Loucy (cell line): Measurements from ENCODE around the gene IPO4.

Experiments used
- EZH2phosphoT487 ChIP-seq: fragments of 200-600 bp; IDR thresholded peaks from 2 replicates; pipeline ENCODE4 v1.6.1; 2018; ENCODE audit warnings: antibody characterized with exemption, mild to moderate bottlenecking, moderate library complexity, borderline replicate concordance
- TF ChIP-seq, protein P1 (sequence below): fragments of 200-600 bp; sonication (generic); conservative IDR thresholded peaks from 2 replicates; pipeline ENCODE4 v1.5.1; 2014; ENCODE audit warnings: mild to moderate bottlenecking, antibody characterized with exemption, low read length

DNA sequence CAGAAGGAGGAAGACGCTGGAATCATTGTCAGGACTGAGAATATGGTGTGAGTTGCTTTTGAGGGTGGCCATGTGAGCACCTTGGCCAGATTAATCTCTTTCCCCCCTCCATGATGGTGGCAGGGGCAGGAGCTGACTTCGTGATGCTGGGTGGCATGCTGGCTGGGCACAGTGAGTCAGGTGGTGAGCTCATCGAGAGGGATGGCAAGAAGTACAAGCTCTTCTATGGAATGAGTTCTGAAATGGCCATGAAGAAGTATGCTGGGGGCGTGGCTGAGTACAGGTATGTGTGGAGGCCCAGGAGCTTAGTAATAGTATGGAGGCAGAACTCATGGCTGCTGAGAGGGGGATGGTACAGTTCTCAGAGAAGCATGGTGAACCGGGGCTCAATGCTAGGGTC lies 49.5 kb upstream of the IPO4 start:
- TF ChIP-seq, protein P1, sequence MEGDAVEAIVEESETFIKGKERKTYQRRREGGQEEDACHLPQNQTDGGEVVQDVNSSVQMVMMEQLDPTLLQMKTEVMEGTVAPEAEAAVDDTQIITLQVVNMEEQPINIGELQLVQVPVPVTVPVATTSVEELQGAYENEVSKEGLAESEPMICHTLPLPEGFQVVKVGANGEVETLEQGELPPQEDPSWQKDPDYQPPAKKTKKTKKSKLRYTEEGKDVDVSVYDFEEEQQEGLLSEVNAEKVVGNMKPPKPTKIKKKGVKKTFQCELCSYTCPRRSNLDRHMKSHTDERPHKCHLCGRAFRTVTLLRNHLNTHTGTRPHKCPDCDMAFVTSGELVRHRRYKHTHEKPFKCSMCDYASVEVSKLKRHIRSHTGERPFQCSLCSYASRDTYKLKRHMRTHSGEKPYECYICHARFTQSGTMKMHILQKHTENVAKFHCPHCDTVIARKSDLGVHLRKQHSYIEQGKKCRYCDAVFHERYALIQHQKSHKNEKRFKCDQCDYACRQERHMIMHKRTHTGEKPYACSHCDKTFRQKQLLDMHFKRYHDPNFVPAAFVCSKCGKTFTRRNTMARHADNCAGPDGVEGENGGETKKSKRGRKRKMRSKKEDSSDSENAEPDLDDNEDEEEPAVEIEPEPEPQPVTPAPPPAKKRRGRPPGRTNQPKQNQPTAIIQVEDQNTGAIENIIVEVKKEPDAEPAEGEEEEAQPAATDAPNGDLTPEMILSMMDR, result no peak
- TF ChIP-seq EZH2phosphoT487, result no peak
